Measurements from ENCODE around the gene PRSS22.
A peak's percentile ranks its signal among the peaks of the same experiment; 100 is the strongest.
"Not testable (repeated sequence)": the region's sequence is repeated elsewhere in the genome, so short reads cannot be mapped to it uniquely, and the experiment has no call there.

DNA sequence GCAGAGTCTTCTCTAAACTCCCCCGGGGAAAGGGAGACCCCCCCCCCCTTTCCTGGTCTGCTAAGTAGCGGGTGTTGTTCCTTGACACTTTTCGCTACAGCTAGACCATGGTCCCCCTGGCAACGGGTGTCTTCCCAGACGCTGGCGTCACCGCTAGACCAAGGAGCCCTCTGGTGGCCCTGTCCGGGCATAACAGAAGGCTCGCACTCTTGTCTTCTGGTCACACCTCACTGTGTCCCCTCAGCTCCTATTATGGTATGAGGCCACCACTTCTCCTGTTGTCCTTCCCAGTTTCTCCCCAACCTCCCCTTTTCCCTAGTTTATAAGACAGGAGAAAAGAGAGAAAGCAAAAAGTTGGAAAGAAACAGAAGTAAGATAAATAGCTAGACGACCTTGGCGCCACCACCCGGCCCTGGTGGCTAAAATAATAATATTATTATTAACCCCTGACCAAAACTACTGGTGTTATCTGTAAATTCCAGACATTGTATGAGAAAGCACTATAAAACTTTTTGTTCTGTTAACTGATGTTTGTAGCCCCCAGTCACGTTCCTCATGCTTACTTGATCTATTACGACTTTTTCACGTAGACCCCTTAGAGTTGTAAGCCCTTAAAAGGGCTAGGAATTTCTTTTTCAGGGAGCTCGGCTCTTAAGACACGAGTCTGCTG lies 49.2 kb upstream of the PRSS22 start:
- peak; percentile 59 to 82 (median 73) for TF ChIP-seq CTCF (IDR thresholded peaks at IDR 0.05 in 4 of 5, conservative IDR thresholded peaks at IDR 0.05 in 1 of 5)
- not testable (repeated sequence) for TF ChIP-seq POLR2A (IDR thresholded peaks at IDR 0.05)
